ENCODE measurements around the gene AP2A1.
"Not testable (repeated sequence)": the region's sequence is repeated elsewhere in the genome, so short reads cannot be mapped to it uniquely, and the experiment has no call there.

The AP2A1 gene

GRCh38 chr19:49766930-49767299, at the start of gene AP2A1:
Gene AP2A1 (plus strand): TSS chr19:49767001. CDS start chr19:49767134, 133 bp downstream.
- DNase-seq: no peak

DNA sequence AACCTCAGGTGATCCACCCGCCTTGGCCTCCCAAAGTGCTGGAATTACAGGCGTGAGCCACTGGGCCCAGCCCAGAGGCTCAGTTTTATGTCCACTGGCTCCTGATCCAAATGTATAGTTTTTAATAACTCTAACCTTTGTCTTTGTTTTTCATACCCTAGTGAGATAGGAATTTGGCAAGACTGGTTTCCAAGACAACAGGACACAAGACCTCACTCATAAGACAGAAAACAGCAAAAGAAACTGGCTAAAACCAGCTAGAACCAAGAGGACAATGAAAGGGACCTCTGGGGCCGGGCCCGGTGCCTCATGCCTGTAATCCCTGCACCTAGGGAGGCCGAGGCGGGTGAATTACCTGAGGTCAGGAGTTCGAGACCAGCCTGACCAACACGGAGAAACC, 48.3 kb upstream of the AP2A1 start:
- no peak for DNase-seq

DNA sequence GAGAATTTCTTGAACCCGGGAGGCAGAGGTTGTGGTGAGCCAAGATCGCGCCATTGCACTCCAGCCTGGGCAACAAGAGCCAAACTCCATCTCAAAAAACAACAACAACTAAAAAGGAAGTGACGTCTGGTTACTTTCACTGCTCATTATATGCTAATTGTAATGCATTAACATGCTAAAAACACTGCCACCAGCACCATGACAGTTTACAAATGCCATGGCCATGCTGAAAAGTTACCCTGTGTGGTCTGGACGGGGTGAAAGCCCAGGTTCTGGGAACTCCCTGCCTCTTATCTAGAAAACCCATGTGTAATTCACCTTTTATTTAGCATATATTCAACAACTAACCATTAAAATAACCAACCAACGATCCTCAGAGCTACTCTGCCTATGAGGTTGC, 47.8 kb upstream of the AP2A1 start:
- no peak for DNase-seq

GRCh38 chr19:49719420-49719819, 47.4 kb upstream of the AP2A1 start:
- DNase-seq: not testable (repeated sequence)

DNA sequence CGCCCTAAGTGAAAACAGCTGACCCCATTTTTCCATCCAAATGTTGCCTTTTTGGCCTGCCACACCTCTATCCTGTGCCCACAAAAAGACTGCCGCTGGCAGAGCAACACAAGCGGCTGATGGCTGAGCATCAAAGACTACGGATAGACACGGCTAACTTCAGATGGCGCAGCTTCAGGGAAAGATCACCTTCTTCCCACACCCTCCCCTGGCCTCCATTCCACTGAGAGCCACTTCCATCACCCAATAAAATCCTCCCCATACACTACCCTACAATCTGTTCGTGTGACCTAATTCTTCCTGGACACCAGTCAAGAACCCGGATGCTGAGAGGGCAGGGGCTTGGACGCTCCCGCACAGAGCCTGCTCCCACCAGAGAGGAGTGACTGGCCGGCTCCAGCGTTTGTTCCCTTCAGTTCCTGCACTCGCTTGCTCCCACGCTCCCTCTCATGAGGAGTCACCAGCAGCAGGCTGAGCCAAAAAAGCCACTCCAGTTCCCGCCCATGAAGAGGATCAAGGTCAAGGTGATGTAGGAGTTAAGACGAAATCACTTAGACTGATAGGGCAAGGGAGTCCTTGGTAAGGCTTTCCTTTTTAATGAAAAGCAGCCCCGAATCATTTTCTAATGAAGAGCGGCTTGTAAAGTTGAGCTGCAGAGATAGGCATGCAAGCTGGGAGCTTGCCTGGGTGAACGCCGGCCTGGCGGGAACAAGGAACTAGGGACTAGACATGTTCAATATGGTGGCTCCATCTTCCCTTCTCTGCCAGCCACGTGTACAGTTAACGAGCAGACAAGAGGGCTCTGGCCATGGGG, 39.4 kb upstream of the AP2A1 start:
- no peak for DNase-seq

DNA sequence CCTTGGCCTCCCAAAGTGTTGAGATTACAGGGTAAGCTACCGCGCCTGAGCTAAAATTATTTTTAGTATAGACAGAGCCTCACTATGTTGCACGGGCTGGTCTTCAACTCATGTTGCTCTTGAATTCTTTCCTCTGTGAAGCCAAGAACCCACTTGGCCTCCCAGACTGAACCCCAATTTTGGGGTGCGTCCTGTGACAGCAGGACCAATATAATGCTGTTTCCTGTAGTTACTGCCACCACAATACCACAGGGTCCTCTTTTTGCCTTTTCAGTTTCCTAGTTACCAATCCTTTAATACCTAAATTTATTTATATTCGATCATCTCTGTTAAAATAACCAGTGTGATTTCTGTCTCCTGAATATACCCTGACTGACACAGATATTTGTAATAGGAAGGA, 36.6 kb upstream of the AP2A1 start:
- no peak for DNase-seq

GRCh38 chr19:49738268-49738667, 28.5 kb upstream of the AP2A1 start:
- DNase-seq: no peak

- DNase-seq: no peak
Measured at GRCh38 chr19:49739098-49739497, 27.7 kb upstream of the AP2A1 start.

- DNase-seq: no peak
Measured at GRCh38 chr19:49739933-49740332, 26.9 kb upstream of the AP2A1 start.

DNA sequence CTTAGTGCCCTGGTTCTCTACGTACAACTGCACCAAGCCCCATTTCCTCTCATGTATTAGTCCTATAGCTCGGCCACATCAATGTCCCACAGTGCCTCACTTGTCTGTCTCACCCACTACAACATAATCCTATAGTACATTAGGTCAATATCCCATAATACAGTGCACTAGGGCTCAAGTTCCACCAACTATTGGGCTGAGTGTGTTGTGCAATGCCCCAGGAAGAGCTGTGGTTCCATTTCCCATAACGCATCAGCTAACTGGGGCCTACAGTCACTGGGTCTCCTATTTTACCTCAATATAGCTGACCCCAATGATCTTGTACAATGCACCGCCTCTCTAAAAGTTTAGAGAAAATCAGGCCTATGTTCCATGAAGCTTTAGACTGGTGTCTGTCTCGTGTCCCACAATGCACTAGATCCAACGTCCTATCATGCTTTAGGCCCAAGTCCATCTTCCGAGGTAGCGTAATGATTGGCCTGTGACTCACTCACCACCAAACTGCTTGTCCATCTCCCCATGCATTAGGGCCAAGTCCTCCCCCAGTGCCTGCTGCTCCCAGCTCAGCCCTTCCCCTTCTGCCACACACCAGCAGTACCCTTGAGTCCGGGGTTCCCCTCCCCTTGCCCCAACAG, 25.5 kb upstream of the AP2A1 start:
- DNase-seq: no peak

DNA sequence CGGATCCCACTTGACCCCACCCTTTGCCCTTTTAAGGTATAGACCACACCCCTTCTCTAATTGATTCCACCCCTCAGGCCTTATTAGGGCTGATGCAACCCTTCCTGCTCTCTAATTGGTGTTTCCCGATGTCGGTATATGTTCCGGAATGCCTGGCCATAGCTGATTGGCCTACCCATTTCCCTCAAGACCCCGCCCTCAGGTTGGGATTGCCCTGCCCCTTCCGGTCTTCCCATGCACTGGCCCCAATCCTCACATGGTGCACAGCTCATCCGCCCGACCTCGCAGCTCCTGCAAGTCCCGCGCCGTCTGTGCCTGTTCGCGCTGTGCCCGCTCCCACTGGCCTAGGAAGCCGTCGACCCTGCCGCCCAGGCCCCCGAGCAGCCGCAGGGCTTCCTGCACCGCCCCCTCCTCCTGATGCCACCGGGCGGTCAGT, 21.8 kb upstream of the AP2A1 start:
- DNase-seq: no peak

- no peak for DNase-seq
Measured at GRCh38 chr19:49746206-49746958, 20.4 kb upstream of the AP2A1 start.

DNA sequence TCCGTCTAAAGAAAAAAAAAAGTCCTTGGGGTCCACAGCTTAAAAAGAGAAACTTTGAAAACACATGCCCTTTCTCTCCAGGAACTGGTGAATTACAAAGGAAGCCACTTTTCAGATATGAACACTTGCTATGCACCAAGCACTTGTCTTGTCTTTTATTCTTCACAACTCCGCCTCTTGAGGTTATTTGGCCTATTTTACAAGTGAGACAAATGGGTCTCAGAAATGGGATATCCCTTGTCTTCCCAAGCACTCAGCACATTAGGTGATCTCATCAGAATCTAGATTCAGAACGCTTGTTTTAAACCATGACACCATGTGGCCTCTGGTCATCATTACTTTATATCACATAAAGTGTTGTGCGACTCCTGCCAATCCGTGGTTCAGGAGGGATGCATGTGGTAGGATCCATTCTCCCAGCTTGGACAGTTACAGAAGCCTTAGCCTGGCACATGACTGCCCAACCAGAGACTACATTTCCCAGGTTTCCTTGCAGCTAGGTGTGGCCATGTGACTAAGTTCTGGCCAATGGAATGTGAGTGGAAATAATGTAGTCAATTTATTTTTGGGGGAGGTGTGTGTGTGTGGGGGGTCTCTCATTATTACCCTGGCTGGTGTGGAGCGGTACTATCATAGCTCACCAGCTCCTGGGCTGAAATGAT, 17.6 kb upstream of the AP2A1 start:
- DNase-seq: no peak

- DNase-seq: no peak
Measured at GRCh38 chr19:49749771-49750170, 17.0 kb upstream of the AP2A1 start.

DNA sequence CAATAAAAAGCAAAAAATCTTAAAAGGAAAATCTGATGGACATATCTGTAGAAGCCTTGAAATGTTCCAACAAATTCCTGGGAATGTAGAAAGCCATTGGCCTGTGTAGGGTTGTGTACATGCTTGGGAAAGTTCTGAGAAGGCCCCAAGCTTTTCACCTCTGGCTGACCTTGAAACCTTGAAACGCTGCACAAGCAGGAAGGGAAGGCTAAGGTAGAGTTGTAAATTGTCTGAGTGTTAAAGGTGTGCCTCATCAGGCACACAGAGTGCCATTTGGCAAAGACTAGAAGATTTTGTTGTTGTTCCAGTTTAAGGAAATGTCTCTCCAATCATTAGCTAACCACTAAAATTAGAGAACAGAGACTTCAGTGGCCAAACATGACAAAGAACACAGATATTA, 14.1 kb upstream of the AP2A1 start:
- no peak for DNase-seq

- DNase-seq: no peak
Measured at GRCh38 chr19:49755956-49756355, 10.8 kb upstream of the AP2A1 start.

DNA sequence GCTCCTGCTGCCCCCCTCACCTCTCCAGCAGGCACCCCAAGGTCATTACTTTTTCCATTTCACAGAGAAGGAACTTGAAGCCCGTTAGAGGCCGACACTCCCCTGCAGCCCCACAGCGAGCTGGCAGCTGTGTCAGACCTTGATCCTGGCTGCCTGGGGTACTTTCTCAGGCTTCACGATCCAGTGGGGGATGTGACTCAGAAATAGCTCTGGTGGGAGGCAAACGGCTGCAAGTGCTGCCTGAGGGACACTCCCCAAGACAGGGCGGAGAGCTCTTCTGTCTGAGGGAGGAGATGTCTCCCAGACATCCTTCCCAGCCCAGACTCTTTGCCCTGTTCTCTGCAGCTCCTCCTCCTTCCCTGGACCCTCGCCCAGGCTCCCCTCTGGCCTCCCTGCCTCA, 8.5 kb upstream of the AP2A1 start:
- DNase-seq: no peak

- no peak for DNase-seq
Measured at GRCh38 chr19:49761249-49761624, 5.6 kb upstream of the AP2A1 start.

DNA sequence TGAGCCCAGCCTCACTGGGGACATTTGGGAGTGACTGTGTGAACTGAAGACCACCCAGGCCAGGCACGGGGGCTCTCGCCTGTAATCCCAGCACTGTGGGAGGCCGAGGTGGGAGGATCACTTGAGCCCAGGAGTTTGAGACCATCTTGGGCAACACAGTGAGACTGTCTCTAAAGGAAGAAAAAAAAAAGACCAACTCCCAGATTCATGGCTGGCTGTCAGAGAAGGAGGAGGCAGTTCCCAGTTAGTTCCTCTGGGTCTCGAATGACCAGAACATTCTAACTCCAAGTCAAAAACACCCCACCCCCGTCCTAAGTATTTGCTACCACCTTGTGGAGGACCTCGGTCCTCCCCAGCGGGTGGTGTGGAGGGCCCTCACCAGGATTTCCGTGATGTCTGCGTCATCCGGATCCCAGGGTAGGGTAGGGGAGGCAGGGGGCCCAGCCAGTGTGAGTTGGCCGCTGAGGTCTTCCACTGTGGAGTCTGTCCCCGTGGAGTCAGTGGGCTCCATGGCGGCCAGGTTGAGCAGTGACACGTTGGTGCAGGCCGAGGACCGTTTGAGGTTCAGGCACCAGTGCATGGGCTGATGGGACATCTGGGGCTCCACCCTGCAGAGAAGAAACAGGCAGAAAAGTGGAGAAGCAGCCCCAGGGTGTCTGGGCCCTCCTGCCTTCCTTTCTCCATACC, 5.0 kb upstream of the AP2A1 start:
- DNase-seq: no peak

- DNase-seq: no peak
Measured at GRCh38 chr19:49763230-49763629, 3.6 kb upstream of the AP2A1 start, which contains the start of gene TSKS. Gene TSKS (minus strand): TSS chr19:49763306. CDS start chr19:49763247, 59 bp downstream.

DNA sequence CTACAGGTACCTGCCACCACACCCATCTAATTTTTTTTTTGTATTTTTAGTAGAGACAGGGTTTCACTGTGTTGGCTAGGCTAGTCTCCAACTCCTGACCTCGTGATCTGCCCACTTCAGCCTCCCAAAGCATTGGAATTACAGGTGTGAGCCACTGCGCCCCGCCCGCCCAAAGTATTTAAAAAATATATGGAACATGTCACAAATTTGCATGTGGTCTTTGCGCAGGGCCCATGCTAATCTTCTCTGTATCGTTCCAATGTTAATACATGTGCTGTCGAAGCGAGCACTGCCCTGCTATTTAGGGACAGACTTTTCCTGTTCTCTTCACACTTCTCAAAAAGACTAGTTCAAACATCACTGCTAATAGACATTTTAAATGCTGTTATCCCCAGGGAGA, 2.5 kb upstream of the AP2A1 start:
- DNase-seq: no peak
